A549 (cell line): Measurements from ENCODE around the gene SASS6. TPM values are rescaled to one million over a fixed set of nuclear protein-coding genes. Genes with fewer than 3 reads are reported as not detected.

Source experiments
- ATAC-seq, 2 experiments: fragments of 200-7000 bp in 1 of 2; fragments of >200 bp in 1 of 2; cut with Nextera tagmentation in 1 of 2; cut with Tn5 transposase in 1 of 2; 3 replicates each; pipeline versions ENCODE4 v1.8.0 to v1.9.1; 2018 to 2020; ENCODE audit warnings: mild to moderate bottlenecking in 1 of 2, moderate library complexity in 1 of 2
- CTCF ChIA-PET: fragments of 300-600 bp; sonication (Branson Sonifier 250); formaldehyde crosslinking; extraction: SDS; loops from one replicate; lab custom pipeline; 2021; ENCODE audit warnings: antibody characterized with exemption, inconsistent platforms; lab: Yijun Ruan, JAX
- POLR2A ChIA-PET: fragments of 350-600 bp; formaldehyde crosslinking; extraction: SDS; loops from one replicate; lab custom pipeline; 2021; ENCODE audit warnings: antibody characterized with exemption, inconsistent platforms; lab: Yijun Ruan, JAX
- DNase-seq, 2 experiments: peaks; one replicate each; pipeline versions ENCODE4 v3.0.0 to v3.0.0-alpha.2; 2011 to 2016; ENCODE audit warnings: low read depth in 1 of 2, low spot score in 1 of 2
- FAIRE-seq: peaks from 2 replicates; lab custom pipeline; 2011; peaks lifted over from hg19 to GRCh38; lab: Jason Lieb, UNC
- H3K27ac ChIP-seq, 2 experiments: fragments of >200 bp; sonication (Bioruptor Twin); formaldehyde crosslinking; 3 replicates each; pipeline ENCODE4 v1.5.1; 2016 to 2017
- H3K4me1 ChIP-seq: fragments of >200 bp; sonication (Bioruptor Twin); formaldehyde crosslinking; 3 replicates; pipeline ENCODE4 v1.6.1; 2016
- H3K4me2 ChIP-seq: fragments of >200 bp; sonication (Bioruptor Twin); formaldehyde crosslinking; 3 replicates; pipeline ENCODE4 v1.6.1; 2016
- H3K4me3 ChIP-seq: fragments of >200 bp; sonication (Bioruptor Twin); formaldehyde crosslinking; 3 replicates; pipeline ENCODE4 v1.5.1; 2016
- H3K9me3 ChIP-seq: fragments of >200 bp; sonication (Bioruptor Twin); formaldehyde crosslinking; 3 replicates; pipeline ENCODE4 v1.6.1; 2016
- CBX8 ChIP-seq: fragments of 200-600 bp; sonication (generic); IDR thresholded peaks from 2 replicates; pipeline ENCODE4 v1.6.1; 2016
- EHF ChIP-seq: fragments of 250-450 bp; sonication (Bioruptor Pico); IDR thresholded peaks from 2 replicates; pipeline ENCODE4 v1.5.0; 2020; ENCODE audit warnings: mild to moderate bottlenecking
- EHMT2 ChIP-seq: fragments of 200-600 bp; sonication (generic); IDR thresholded peaks from 2 replicates; pipeline ENCODE4 v1.6.1; 2016; ENCODE audit warnings: antibody characterized with exemption, low read depth, mild to moderate bottlenecking, moderate library complexity
- EP300 ChIP-seq, 2 experiments: fragments of >200 bp; sonication (Bioruptor Twin); formaldehyde crosslinking; IDR thresholded peaks; 2 replicates in 1 of 2; 3 replicates in 1 of 2; pipeline ENCODE4 v1.6.1; 2016 to 2017
- ESRRA ChIP-seq: fragments of 150-350 bp; IDR thresholded peaks from 2 replicates; pipeline ENCODE4 v1.6.1; 2014; ENCODE audit warnings: mild to moderate bottlenecking, low read length, borderline replicate concordance
- FOSB ChIP-seq: fragments of 250-450 bp; sonication (Bioruptor Pico); IDR thresholded peaks from 2 replicates; pipeline ENCODE4 v1.5.0; 2020; ENCODE audit warnings: mild to moderate bottlenecking, moderate library complexity
- FOXS1 ChIP-seq: fragments of 250-450 bp; sonication (Bioruptor Pico); IDR thresholded peaks from 2 replicates; pipeline ENCODE4 v1.5.0; 2020; ENCODE audit warnings: mild to moderate bottlenecking, moderate library complexity
- HDAC2 ChIP-seq: fragments of 200-600 bp; sonication (generic); IDR thresholded peaks from 2 replicates; pipeline ENCODE4 v1.6.1; 2016
- HEYL ChIP-seq: fragments of 250-450 bp; sonication (Bioruptor Pico); IDR thresholded peaks from 2 replicates; pipeline ENCODE4 v1.8.0; 2021; ENCODE audit warnings: mild to moderate bottlenecking, moderate library complexity
- JUNB ChIP-seq: fragments of >200 bp; sonication (Bioruptor Twin); formaldehyde crosslinking; IDR thresholded peaks from 2 replicates; pipeline ENCODE4 v1.6.1; 2016
- KDM5A ChIP-seq: fragments of 200-600 bp; sonication (generic); IDR thresholded peaks from 2 replicates; pipeline ENCODE4 v1.6.1; 2016; ENCODE audit warnings: antibody characterized with exemption, mild to moderate bottlenecking
- MAFK ChIP-seq: fragments of 450-650 bp; IDR thresholded peaks from 2 replicates; pipeline ENCODE4 v1.6.1; 2014; ENCODE audit not compliant: partially characterized antibody
- MAZ ChIP-seq: fragments of 150-350 bp; IDR thresholded peaks from 2 replicates; pipeline ENCODE4 v1.6.1; 2014; ENCODE audit warnings: antibody characterized with exemption, low read depth, low read length, borderline replicate concordance
- NR3C1 ChIP-seq: fragments of >200 bp; sonication (Bioruptor Twin); formaldehyde crosslinking; IDR thresholded peaks from 3 replicates; pipeline ENCODE4 v1.6.1; 2017
- RFX5 ChIP-seq: fragments of 450-650 bp; IDR thresholded peaks from 2 replicates; pipeline ENCODE4 v1.7.1; 2014; ENCODE audit warnings: antibody characterized with exemption, mild to moderate bottlenecking, moderate library complexity
- TFCP2L1 ChIP-seq: fragments of 250-450 bp; sonication (Bioruptor Pico); IDR thresholded peaks from 2 replicates; pipeline ENCODE4 v1.5.0; 2021; ENCODE audit warnings: mild to moderate bottlenecking
- TP53 ChIP-seq: fragments of 250-450 bp; sonication (Bioruptor Pico); IDR thresholded peaks from 2 replicates; pipeline ENCODE4 v1.5.0; 2021; ENCODE audit warnings: mild to moderate bottlenecking, moderate library complexity
- ZC3H11A ChIP-seq: fragments of 450-650 bp; IDR thresholded peaks from 2 replicates; pipeline ENCODE4 v1.6.1; 2014; ENCODE audit warnings: antibody characterized with exemption, mild to moderate bottlenecking
- ZFP36 ChIP-seq: fragments of 450-650 bp; IDR thresholded peaks from 2 replicates; pipeline ENCODE4 v1.6.1; 2014; ENCODE audit warnings: borderline replicate concordance; ENCODE audit not compliant: partially characterized antibody
- ZNF302 ChIP-seq: fragments of 250-450 bp; sonication (Bioruptor Pico); IDR thresholded peaks from 2 replicates; pipeline ENCODE4 v1.9.0; 2021; ENCODE audit warnings: inconsistent platforms, mild to moderate bottlenecking, moderate library complexity
- ZSCAN20 ChIP-seq: fragments of 250-450 bp; sonication (Bioruptor Pico); IDR thresholded peaks from 2 replicates; pipeline ENCODE4 v1.8.0; 2022; ENCODE audit warnings: mild to moderate bottlenecking, moderate library complexity
- WGBS: methylation state at CpG from one replicate; pipeline ENCODE4 v1.1.6; 2017; ENCODE audit errors: missing lambda C conversion rate; 5-methylcytosine and 5-hydroxymethylcytosine counted together
- polyA plus RNA-seq, 4 experiments: library from polyadenylated mRNA; depleted of rRNA in 3 of 4; stranded (reverse); fragments of >200 nt; fragmentation: RNase III in 1 of 4; extraction: RNeasy Plus Mini Kit Qiagen cat#74134 plus additional on column Dnase treatment in 1 of 4; gene quantifications; 2 replicates in 3 of 4; 3 replicates in 1 of 4; pipeline ENCODE4 v1.2.3, GENCODE V29; 2011 to 2017
- TF ChIP-seq, protein P1 (sequence below): IDR thresholded peaks from 2 replicates; pipeline ENCODE4 v1.6.1; 2012
- TF ChIP-seq, protein P2 (sequence below): IDR thresholded peaks from 2 replicates; pipeline ENCODE4 v1.6.1; 2012; ENCODE audit warnings: low read depth, borderline replicate concordance
- TF ChIP-seq, protein P3 (sequence below): fragments of 250-450 bp; sonication (Bioruptor Pico); IDR thresholded peaks from 2 replicates; pipeline ENCODE4 v1.5.0; 2020; ENCODE audit warnings: low read depth, mild to moderate bottlenecking, moderate library complexity
- TF ChIP-seq, protein P4 (sequence below): fragments of >200 bp; sonication (Bioruptor Twin); formaldehyde crosslinking; IDR thresholded peaks from 2 replicates; pipeline ENCODE4 v1.6.1; 2016
- TF ChIP-seq, protein P5 (sequence below): fragments of 250-450 bp; sonication (Bioruptor Pico); IDR thresholded peaks from 2 replicates; pipeline ENCODE4 v1.5.0; 2021; ENCODE audit warnings: mild to moderate bottlenecking, moderate library complexity, borderline replicate concordance
- TF ChIP-seq, protein P6 (sequence below): fragments of 200-600 bp; sonication (generic); IDR thresholded peaks from 2 replicates; pipeline ENCODE4 v1.6.1; 2016; ENCODE audit warnings: antibody characterized with exemption, mild to moderate bottlenecking, moderate library complexity

Gene SASS6
- polyA plus RNA-seq, 2 of the 4 experiments (the other 2 are of a cell fraction), result 4.0 to 5.2 TPM

DNA sequence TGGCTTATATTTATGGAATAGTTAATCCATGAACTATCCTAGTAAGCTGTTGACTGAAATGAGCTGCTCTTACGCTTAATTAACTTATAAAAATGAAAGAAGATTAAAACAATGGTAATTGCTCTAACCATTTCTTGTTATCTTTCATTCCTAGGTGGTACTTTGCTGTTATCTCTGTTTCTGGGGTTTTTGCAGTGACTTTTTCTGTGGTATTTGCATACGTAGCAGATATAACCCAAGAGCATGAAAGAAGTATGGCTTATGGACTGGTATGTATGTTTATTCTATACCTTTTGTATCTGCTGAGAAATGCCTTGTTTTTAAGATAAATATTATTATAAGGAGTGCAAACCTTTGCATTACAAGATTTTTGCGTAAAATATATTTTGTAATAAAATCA, 71.0 kb downstream of the SASS6 start:
- no peak overlapping the region for H3K4me3 ChIP-seq
- CTCF ChIA-PET, result interaction anchor here (0.6 kb wide), 1 partner anchor 14 kb away, joined by 3 read pairs; no protein-coding TSS in a partner anchor
- no peak for DNase-seq
- POLR2A ChIA-PET, result no interaction called here
- ATAC-seq, result no peak
- H3K9me3 ChIP-seq, result no peaks in the 10 kb centered on the region
- FAIRE-seq, result no peak
- 93% methylated on average over 3 of the region's 3 CpGs for WGBS
- no peak overlapping the region for H3K27ac ChIP-seq
- no peak for TF ChIP-seq JUNB
- TF ChIP-seq RFX5, result no peak
- no peak for TF ChIP-seq EP300 (IDR thresholded peaks at IDR 0.05)
- no peak for TF ChIP-seq TFCP2L1 (CRISPR knock-in tag)
- no peak for TF ChIP-seq TP53 (CRISPR knock-in tag)
- TF ChIP-seq, all 56 proteins: peak for 0
- H3K4me2 ChIP-seq, result no peak overlapping the region
- H3K4me1 ChIP-seq, result no peaks in the 10 kb centered on the region

DNA sequence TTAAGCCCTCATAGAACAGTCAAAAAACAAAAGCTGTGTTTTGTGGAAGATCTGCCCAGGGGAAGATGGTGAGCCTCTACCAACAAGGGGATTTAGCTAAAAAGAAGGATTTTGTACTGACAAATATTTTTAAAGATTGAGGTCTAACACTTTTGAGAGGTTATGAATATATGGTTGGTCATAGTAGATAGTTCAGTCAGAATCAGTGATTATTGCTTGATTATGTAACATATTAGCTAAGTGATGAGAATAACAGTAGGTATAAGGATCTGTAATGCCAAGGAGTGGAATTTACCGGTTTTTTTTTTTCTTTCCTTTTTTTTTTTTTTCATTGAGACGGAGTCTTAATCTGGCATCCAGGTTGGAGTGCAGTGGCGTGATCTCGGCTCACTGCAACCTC, 79.0 kb downstream of the SASS6 start:
- no peak for ATAC-seq
- TF ChIP-seq ZFP36 (no peak), EP300 (IDR thresholded peaks at IDR 0.05) (no peak), ZNF302 (CRISPR knock-in tag) (no peak), FOSB (CRISPR knock-in tag) (no peak), HEYL (CRISPR knock-in tag) (no peak), CBX8 (no peak), FOXS1 (no peak), TFCP2L1 (CRISPR knock-in tag) (no peak), EHF (CRISPR knock-in tag) (no peak), NR3C1 (no peak), TP53 (CRISPR knock-in tag) (no peak), MAFK (no peak), ZSCAN20 (CRISPR knock-in tag) (no peak), ZC3H11A (no peak), KDM5A (no peak)
- TF ChIP-seq, protein P1, sequence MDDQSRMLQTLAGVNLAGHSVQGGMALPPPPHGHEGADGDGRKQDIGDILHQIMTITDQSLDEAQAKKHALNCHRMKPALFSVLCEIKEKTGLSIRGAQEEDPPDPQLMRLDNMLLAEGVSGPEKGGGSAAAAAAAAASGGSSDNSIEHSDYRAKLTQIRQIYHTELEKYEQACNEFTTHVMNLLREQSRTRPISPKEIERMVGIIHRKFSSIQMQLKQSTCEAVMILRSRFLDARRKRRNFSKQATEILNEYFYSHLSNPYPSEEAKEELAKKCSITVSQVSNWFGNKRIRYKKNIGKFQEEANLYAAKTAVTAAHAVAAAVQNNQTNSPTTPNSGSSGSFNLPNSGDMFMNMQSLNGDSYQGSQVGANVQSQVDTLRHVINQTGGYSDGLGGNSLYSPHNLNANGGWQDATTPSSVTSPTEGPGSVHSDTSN, result no peak
- TF ChIP-seq, protein P2, sequence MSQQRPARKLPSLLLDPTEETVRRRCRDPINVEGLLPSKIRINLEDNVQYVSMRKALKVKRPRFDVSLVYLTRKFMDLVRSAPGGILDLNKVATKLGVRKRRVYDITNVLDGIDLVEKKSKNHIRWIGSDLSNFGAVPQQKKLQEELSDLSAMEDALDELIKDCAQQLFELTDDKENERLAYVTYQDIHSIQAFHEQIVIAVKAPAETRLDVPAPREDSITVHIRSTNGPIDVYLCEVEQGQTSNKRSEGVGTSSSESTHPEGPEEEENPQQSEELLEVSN, result no peak
- TF ChIP-seq, protein P3, sequence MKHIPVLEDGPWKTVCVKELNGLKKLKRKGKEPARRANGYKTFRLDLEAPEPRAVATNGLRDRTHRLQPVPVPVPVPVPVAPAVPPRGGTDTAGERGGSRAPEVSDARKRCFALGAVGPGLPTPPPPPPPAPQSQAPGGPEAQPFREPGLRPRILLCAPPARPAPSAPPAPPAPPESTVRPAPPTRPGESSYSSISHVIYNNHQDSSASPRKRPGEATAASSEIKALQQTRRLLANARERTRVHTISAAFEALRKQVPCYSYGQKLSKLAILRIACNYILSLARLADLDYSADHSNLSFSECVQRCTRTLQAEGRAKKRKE (CRISPR knock-in tag), result no peak
- TF ChIP-seq, protein P4, sequence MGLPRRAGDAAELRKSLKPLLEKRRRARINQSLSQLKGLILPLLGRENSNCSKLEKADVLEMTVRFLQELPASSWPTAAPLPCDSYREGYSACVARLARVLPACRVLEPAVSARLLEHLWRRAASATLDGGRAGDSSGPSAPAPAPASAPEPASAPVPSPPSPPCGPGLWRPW, result no peak
- Histone ChIP-seq H3K4me2 (no peak overlapping the region), H3K27ac (no peak overlapping the region), H3K4me1 (peaks cover 16% of the 10 kb centered on the region), H3K9me3 (no peaks in the 10 kb centered on the region), H3K4me3 (no peak overlapping the region)
- FAIRE-seq, result no peak
- WGBS, result 92% methylated on average over 4 of the region's 4 CpGs
- no peak for DNase-seq
- POLR2A ChIA-PET, result no interaction called here
- CTCF ChIA-PET, result no interaction called here

DNA sequence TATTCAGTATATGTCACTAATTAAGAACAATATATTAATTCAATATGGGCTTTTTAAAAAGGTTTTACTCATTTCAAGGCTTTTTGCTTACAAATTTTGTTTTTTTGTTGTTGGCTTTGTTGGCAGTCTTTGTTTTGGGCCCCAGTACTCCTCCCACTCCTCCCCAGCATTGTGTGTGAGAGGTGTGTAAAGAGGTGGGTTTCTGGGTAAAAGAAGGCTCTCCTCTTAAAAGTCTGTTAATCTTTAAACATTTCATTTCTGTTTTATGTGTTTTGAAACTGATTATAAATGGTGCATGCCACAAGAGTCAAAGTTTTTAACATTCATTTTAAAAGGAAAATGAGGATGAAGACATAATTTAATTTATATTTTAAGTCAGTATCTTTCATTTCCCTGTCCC, 79.6 kb downstream of the SASS6 start:
- Histone ChIP-seq H3K4me2 (no peak overlapping the region), H3K4me1 (peaks cover 16% of the 10 kb centered on the region), H3K9me3 (no peaks in the 10 kb centered on the region), H3K27ac (no peak overlapping the region), H3K4me3 (no peak overlapping the region)
- ChIA-PET CTCF (no interaction called here), POLR2A (no interaction called here)
- FAIRE-seq (no peak), DNase-seq (no peak), ATAC-seq (no peak)
- no peak for TF ChIP-seq TP53 (CRISPR knock-in tag)
- no peak for TF ChIP-seq MAZ
- TF ChIP-seq EHMT2, result no peak
- TF ChIP-seq, protein P3 (CRISPR knock-in tag), result no peak
- TF ChIP-seq, protein P5, sequence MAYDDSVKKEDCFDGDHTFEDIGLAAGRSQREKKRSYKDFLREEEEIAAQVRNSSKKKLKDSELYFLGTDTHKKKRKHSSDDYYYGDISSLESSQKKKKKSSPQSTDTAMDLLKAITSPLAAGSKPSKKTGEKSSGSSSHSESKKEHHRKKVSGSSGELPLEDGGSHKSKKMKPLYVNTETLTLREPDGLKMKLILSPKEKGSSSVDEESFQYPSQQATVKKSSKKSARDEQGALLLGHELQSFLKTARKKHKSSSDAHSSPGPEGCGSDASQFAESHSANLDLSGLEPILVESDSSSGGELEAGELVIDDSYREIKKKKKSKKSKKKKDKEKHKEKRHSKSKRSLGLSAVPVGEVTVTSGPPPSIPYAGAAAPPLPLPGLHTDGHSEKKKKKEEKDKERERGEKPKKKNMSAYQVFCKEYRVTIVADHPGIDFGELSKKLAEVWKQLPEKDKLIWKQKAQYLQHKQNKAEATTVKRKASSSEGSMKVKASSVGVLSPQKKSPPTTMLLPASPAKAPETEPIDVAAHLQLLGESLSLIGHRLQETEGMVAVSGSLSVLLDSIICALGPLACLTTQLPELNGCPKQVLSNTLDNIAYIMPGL, result no peak
- no peak for TF ChIP-seq ESRRA
- no peak for TF ChIP-seq EP300 (IDR thresholded peaks at IDR 0.05)
- TF ChIP-seq HDAC2, result no peak
- TF ChIP-seq, protein P6, sequence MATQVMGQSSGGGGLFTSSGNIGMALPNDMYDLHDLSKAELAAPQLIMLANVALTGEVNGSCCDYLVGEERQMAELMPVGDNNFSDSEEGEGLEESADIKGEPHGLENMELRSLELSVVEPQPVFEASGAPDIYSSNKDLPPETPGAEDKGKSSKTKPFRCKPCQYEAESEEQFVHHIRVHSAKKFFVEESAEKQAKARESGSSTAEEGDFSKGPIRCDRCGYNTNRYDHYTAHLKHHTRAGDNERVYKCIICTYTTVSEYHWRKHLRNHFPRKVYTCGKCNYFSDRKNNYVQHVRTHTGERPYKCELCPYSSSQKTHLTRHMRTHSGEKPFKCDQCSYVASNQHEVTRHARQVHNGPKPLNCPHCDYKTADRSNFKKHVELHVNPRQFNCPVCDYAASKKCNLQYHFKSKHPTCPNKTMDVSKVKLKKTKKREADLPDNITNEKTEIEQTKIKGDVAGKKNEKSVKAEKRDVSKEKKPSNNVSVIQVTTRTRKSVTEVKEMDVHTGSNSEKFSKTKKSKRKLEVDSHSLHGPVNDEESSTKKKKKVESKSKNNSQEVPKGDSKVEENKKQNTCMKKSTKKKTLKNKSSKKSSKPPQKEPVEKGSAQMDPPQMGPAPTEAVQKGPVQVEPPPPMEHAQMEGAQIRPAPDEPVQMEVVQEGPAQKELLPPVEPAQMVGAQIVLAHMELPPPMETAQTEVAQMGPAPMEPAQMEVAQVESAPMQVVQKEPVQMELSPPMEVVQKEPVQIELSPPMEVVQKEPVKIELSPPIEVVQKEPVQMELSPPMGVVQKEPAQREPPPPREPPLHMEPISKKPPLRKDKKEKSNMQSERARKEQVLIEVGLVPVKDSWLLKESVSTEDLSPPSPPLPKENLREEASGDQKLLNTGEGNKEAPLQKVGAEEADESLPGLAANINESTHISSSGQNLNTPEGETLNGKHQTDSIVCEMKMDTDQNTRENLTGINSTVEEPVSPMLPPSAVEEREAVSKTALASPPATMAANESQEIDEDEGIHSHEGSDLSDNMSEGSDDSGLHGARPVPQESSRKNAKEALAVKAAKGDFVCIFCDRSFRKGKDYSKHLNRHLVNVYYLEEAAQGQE, result no peak
